Coronary artery (tissue), 2 donors: Measurements from ENCODE around the gene GPR179.
"Not testable (repeated sequence)": the region's sequence is repeated elsewhere in the genome, so short reads cannot be mapped to it uniquely, and the experiment has no call there.

Source experiments
- DNase-seq: peaks from one replicate; pipeline ENCODE4 v3.0.0-alpha.2; 2017; ENCODE audit warnings: low spot score
- H3K27ac ChIP-seq, 2 donors: fragments of 200-600 bp; sonication (generic); one replicate each; pipeline ENCODE4 v1.5.1; 2016 to 2019
- H3K4me3 ChIP-seq: fragments of 200-600 bp; sonication (generic); 2 replicates; pipeline ENCODE4 v1.5.1; 2016; ENCODE audit warnings: mild to moderate bottlenecking, moderate library complexity
- CTCF ChIP-seq: fragments of 200-600 bp; sonication (generic); IDR thresholded peaks from one replicate; pipeline ENCODE4 v1.5.1; 2019; ENCODE audit warnings: antibody characterized with exemption

Gene GPR179

GRCh38 chr17:38322897-38323296 is 20.9 kb downstream of the GPR179 start:
- H3K4me3 ChIP-seq = no peak overlapping the region
- no peak for TF ChIP-seq CTCF
- H3K27ac ChIP-seq = no peak overlapping the region
- peak; percentile 31 for DNase-seq

- Histone ChIP-seq H3K27ac (no peak overlapping the region), H3K4me3 (no peak overlapping the region)
- peak; percentile 63 for TF ChIP-seq CTCF
- DNase-seq = peak; percentile 54
Measured at GRCh38 chr17:38322156-38322779, 21.5 kb downstream of the GPR179 start.

- peak; percentile 17 for DNase-seq
- Histone ChIP-seq H3K4me3 (no peak overlapping the region), H3K27ac (no peak overlapping the region)
- TF ChIP-seq CTCF = no peak
Measured at GRCh38 chr17:38320482-38320881, 23.3 kb downstream of the GPR179 start.

GRCh38 chr17:38317081-38317480 is 26.7 kb downstream of the GPR179 start:
- H3K4me3 ChIP-seq = no peak overlapping the region
- H3K27ac ChIP-seq = no peak overlapping the region
- DNase-seq = no peak
- TF ChIP-seq CTCF = no peak

GRCh38 chr17:38315497-38315896 is 28.3 kb downstream of the GPR179 start:
- H3K4me3 ChIP-seq = no peak overlapping the region
- DNase-seq = no peak
- H3K27ac ChIP-seq = no peak overlapping the region
- no peak for TF ChIP-seq CTCF

- Histone ChIP-seq H3K4me3 (peak within 1 kb of the TSS; percentile 73), H3K27ac (peak within 1 kb of the TSS in 1 of 2 donors; percentile 69)
- DNase-seq = peak; percentile 97
Measured at GRCh38 chr17:38296834-38297517, 46.8 kb downstream of the GPR179 start, which contains the start of gene MRPL45. Gene MRPL45 (plus strand): TSS chr17:38297168. CDS start chr17:38297184, 16 bp downstream.

GRCh38 chr17:38295602-38296365 is 48.0 kb downstream of the GPR179 start:
- H3K27ac ChIP-seq = peak overlapping the region in 1 of 2 donors; percentile 41
- not testable (repeated sequence) for H3K4me3 ChIP-seq, DNase-seq

GRCh38 chr17:38289760-38290159 is 54.0 kb downstream of the GPR179 start:
- not testable (repeated sequence) for DNase-seq, H3K27ac ChIP-seq

GRCh38 chr17:38288217-38288827 is 55.4 kb downstream of the GPR179 start:
- H3K27ac ChIP-seq, DNase-seq, H3K4me3 ChIP-seq: not testable (repeated sequence)

More at GRCh38 chr17:38289760-38290159, 54.0 kb downstream of the GPR179 start:
- H3K4me3 ChIP-seq = not testable (repeated sequence)

- Histone ChIP-seq H3K27ac (peak overlapping the region in 1 of 2 donors; percentile 18), H3K4me3 (peak overlapping the region; percentile 1)
- peak; percentile 77 for DNase-seq
Measured at GRCh38 chr17:38286501-38287091, 57.2 kb downstream of the GPR179 start.

GRCh38 chr17:38285994-38286393 is 57.8 kb downstream of the GPR179 start:
- not testable (repeated sequence) for H3K4me3 ChIP-seq, H3K27ac ChIP-seq, DNase-seq
